ENCODE results near the gene DCC. TPM values are rescaled to one million over a fixed set of nuclear protein-coding genes. Genes with fewer than 3 reads are reported as not detected.

DCC gene
- total RNA-seq, 1 experiment from 2014 or later: not detected

DNA sequence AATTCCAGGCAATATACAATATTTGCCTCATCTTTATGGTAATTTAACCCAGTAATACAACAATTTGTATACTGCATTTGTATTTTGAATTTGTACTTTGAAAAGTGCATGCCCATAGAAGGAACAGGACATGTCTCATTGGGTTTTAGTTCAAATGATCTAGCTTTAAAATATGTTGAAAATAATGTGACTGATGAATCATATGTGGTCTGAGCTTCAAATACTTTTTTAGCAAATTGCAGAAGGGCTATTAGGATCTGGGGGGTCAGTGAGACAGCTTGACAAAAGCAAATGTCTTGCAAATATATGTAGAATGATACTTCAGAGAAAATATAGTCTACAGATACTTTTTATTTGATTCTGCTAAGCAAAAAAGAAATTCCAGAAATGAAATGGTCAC lies 248.9 kb downstream of the DCC start:
- Histone ChIP-seq H3K36me3 (ENCODE audit: low read depth) (no peaks in the 10 kb centered on the region), H3F3A (ENCODE audit: insufficient read depth, low read depth) (no peaks in the 10 kb centered on the region), H2AFZ (no peak overlapping the region), H3K27ac (no peak overlapping the region), H3K27me3 (ENCODE audit: insufficient read depth, low read depth) (peaks cover 4% of the 10 kb centered on the region; the same call in 1 of the 2 replicates), H3K4me2 (no peak overlapping the region), H3K9me3 (ENCODE audit: insufficient read depth, low read depth) (no peaks in the 10 kb centered on the region), H3K4me1 (replicated peaks; ENCODE audit: insufficient read depth) (no peaks in the 10 kb centered on the region), H3K4me3 (no peak overlapping the region), H3K79me2 (ENCODE audit: low read depth) (no peaks in the 10 kb centered on the region), H4K20me1 (ENCODE audit: insufficient read depth) (no peaks in the 10 kb centered on the region), H3K9me2 (ENCODE audit: insufficient read depth) (no peaks in the 10 kb centered on the region)
- TF ChIP-seq, protein P1, sequence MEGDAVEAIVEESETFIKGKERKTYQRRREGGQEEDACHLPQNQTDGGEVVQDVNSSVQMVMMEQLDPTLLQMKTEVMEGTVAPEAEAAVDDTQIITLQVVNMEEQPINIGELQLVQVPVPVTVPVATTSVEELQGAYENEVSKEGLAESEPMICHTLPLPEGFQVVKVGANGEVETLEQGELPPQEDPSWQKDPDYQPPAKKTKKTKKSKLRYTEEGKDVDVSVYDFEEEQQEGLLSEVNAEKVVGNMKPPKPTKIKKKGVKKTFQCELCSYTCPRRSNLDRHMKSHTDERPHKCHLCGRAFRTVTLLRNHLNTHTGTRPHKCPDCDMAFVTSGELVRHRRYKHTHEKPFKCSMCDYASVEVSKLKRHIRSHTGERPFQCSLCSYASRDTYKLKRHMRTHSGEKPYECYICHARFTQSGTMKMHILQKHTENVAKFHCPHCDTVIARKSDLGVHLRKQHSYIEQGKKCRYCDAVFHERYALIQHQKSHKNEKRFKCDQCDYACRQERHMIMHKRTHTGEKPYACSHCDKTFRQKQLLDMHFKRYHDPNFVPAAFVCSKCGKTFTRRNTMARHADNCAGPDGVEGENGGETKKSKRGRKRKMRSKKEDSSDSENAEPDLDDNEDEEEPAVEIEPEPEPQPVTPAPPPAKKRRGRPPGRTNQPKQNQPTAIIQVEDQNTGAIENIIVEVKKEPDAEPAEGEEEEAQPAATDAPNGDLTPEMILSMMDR (conservative IDR thresholded peaks at IDR 0.05): no peak
- no peak for TF ChIP-seq EZH2 (IDR thresholded peaks at IDR 0.05; ENCODE audit: low read depth)
- POLR2A ChIA-PET (ENCODE audit: unreplicated experiment): no interaction called here
- no peak for DNase-seq
- CTCF ChIA-PET: no interaction called here
- intact Hi-C loops (cut with micrococcal nuclease; ENCODE audit: unreplicated experiment): no loop called here
- no TSS peak for BruUV-seq (replicated peaks)

DNA sequence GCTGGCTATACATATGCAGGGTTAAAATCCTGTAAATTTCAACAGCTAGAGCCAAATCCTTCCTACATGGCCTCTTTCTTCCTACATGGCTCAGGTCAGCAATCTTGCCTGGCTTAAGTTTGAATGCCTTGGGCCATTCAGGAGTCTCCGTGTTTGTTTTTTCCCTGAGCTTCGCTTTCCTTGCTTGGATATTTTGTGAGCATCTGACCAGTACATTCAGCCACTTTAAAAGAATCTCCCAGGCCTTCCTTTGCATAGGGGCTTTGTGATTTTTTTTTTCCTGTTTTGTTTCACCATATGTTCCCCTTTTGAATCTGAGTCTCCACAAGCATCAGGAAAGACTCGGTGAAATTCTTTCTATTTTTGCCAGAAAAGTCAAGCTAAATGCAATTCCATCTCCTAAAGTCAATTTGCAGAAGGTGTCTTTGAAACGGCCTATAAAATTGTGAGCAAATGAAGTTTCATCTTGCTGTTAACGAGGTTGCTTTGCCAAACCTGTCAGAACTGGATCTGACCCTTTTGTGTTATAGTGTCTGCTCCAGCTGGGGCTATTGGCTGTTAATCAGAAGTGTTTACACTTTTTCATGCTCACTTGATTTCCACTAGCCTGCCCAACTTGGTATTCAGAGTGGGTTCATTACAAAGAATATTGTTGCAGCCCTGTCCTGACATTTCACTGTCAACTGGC lies 256.9 kb downstream of the DCC start:
- Histone ChIP-seq H4K20me1 (ENCODE audit: insufficient read depth) (no peaks in the 10 kb centered on the region), H3K4me3 (no peak overlapping the region), H2AFZ (no peak overlapping the region), H3K9me2 (ENCODE audit: insufficient read depth) (no peaks in the 10 kb centered on the region), H3F3A (ENCODE audit: insufficient read depth, low read depth) (no peaks in the 10 kb centered on the region), H3K27ac (no peak overlapping the region), H3K79me2 (ENCODE audit: low read depth) (no peaks in the 10 kb centered on the region), H3K27me3 (ENCODE audit: insufficient read depth, low read depth) (peaks cover 4% of the 10 kb centered on the region; the same call in 1 of the 2 replicates), H3K4me1 (replicated peaks; ENCODE audit: insufficient read depth) (no peaks in the 10 kb centered on the region), H3K9me3 (ENCODE audit: insufficient read depth, low read depth) (no peaks in the 10 kb centered on the region), H3K36me3 (ENCODE audit: low read depth) (no peaks in the 10 kb centered on the region), H3K4me2 (no peak overlapping the region)
- ChIA-PET CTCF (no interaction called here), POLR2A (ENCODE audit: unreplicated experiment) (no interaction called here)
- no peak for DNase-seq
- TF ChIP-seq, protein P1 (conservative IDR thresholded peaks at IDR 0.05): no peak
- TF ChIP-seq EZH2 (IDR thresholded peaks at IDR 0.05; ENCODE audit: low read depth): no peak
- BruUV-seq (replicated peaks): no TSS peak
- intact Hi-C loops (cut with micrococcal nuclease; ENCODE audit: unreplicated experiment): no loop called here

DNA sequence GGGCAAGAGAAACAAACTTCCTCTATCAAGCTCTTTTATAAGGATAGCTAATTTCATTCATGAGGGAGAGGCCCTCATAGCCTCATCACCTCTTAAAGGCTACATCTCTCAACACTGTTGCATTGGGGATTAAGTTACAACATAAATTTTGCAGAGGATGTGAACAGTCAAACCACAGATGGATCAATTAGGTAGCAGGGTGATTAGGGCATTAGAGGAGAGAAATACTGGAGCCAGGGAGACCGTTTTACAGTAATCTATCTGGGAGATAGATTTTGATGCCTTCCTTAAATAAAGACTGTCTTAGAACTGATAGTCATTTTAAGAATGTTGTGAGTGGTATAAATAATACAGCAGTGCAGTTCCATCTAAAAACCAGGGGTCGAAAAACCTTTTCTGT lies 258.9 kb downstream of the DCC start:
- H3K79me2 ChIP-seq (ENCODE audit: low read depth): no peaks in the 10 kb centered on the region
- DNase-seq: no peak
- no peak overlapping the region for H3K4me2 ChIP-seq
- no peaks in the 10 kb centered on the region for H3F3A ChIP-seq (ENCODE audit: insufficient read depth, low read depth)
- no peaks in the 10 kb centered on the region for H3K36me3 ChIP-seq (ENCODE audit: low read depth)
- ChIA-PET CTCF (no interaction called here), POLR2A (ENCODE audit: unreplicated experiment) (no interaction called here)
- no TSS peak for BruUV-seq (replicated peaks)
- no peak overlapping the region for H3K4me3 ChIP-seq
- H3K9me2 ChIP-seq (ENCODE audit: insufficient read depth): no peaks in the 10 kb centered on the region
- H3K27ac ChIP-seq: no peak overlapping the region
- no peaks in the 10 kb centered on the region for H3K9me3 ChIP-seq (ENCODE audit: insufficient read depth, low read depth)
- intact Hi-C loops (cut with micrococcal nuclease; ENCODE audit: unreplicated experiment): no loop called here
- no peak overlapping the region for H2AFZ ChIP-seq
- H3K4me1 ChIP-seq (replicated peaks; ENCODE audit: insufficient read depth): no peaks in the 10 kb centered on the region
- no peaks in the 10 kb centered on the region for H4K20me1 ChIP-seq (ENCODE audit: insufficient read depth)
- no peaks in the 10 kb centered on the region for H3K27me3 ChIP-seq (ENCODE audit: insufficient read depth, low read depth)
- no peak for TF ChIP-seq EZH2 (IDR thresholded peaks at IDR 0.05; ENCODE audit: low read depth)

DNA sequence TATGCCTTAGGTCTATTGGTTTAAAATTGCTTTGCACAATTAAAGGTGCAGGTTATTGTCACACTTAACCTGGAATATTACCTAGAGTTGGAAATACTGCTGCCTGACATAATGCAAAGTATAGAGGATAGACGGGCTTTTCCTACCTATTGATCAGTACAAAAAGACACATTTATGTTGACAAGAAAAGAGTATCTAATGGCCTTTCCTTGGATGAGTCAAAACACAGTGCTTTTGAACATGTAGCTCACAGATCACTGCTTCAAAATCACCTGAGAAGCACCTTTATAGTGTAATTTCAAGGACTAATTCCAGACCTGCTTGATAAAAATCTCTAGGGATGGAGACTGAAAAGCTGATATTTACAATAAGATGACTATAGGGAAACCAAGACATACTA lies 262.8 kb downstream of the DCC start:
- no peaks in the 10 kb centered on the region for H3K4me1 ChIP-seq (replicated peaks; ENCODE audit: insufficient read depth)
- H3K79me2 ChIP-seq (ENCODE audit: low read depth): no peaks in the 10 kb centered on the region
- no peak overlapping the region for H2AFZ ChIP-seq
- H3K9me2 ChIP-seq (ENCODE audit: insufficient read depth): no peaks in the 10 kb centered on the region
- ChIA-PET POLR2A (ENCODE audit: unreplicated experiment) (no interaction called here), CTCF (no interaction called here)
- no peak overlapping the region for H3K4me2 ChIP-seq
- no peaks in the 10 kb centered on the region for H4K20me1 ChIP-seq (ENCODE audit: insufficient read depth)
- H3F3A ChIP-seq (ENCODE audit: insufficient read depth, low read depth): no peaks in the 10 kb centered on the region
- H3K27me3 ChIP-seq (ENCODE audit: insufficient read depth, low read depth): no peaks in the 10 kb centered on the region
- BruUV-seq (replicated peaks): no TSS peak
- no peaks in the 10 kb centered on the region for H3K9me3 ChIP-seq (ENCODE audit: insufficient read depth, low read depth)
- no peak overlapping the region for H3K27ac ChIP-seq
- no peak for DNase-seq
- intact Hi-C loops (cut with micrococcal nuclease; ENCODE audit: unreplicated experiment): no loop called here
- H3K36me3 ChIP-seq (ENCODE audit: low read depth): no peaks in the 10 kb centered on the region
- no peak for TF ChIP-seq EZH2 (IDR thresholded peaks at IDR 0.05; ENCODE audit: low read depth)
- TF ChIP-seq, protein P1 (conservative IDR thresholded peaks at IDR 0.05): no peak
- no peak overlapping the region for H3K4me3 ChIP-seq

All from PC-9 (cell line).